Measurements from ENCODE around the gene UBXN2A. TPM values are rescaled to one million over a fixed set of nuclear protein-coding genes. Genes with fewer than 3 reads are reported as not detected.

The UBXN2A gene
- polyA plus RNA-seq, 1 donor = 11.7 TPM

- H3K4me1 ChIP-seq (ENCODE audit: control insufficient read depth, insufficient read depth, low read length) = no peaks in the 10 kb centered on the region
- H3K27me3 ChIP-seq (ENCODE audit: control insufficient read depth, insufficient read depth, low read length) = no peaks in the 10 kb centered on the region
- WGBS (ENCODE audit: insufficient coverage, low lambda C conversion rate) = no CpG with 5 or more reads among the region's 4 CpGs
Observed at GRCh38 chr2:24020244-24020643, 80.0 kb downstream of the UBXN2A start.

GRCh38 chr2:24021122-24021998, 81.1 kb downstream of the UBXN2A start:
- Histone ChIP-seq H3K27me3 (ENCODE audit: control insufficient read depth, insufficient read depth, low read length) (no peaks in the 10 kb centered on the region), H3K9me3 (ENCODE audit: control insufficient read depth, low read depth, low read length) (no peaks in the 10 kb centered on the region), H3K4me1 (ENCODE audit: control insufficient read depth, insufficient read depth, low read length) (no peaks in the 10 kb centered on the region), H3K36me3 (ENCODE audit: control insufficient read depth, insufficient read depth, low read length) (peaks cover 11% of the 10 kb centered on the region), H3K4me3 (ENCODE audit: low read length) (no peak overlapping the region), H3K27ac (ENCODE audit: low read length) (no peak overlapping the region)
- DNase-seq = no peak
- no CpG with 5 or more reads among the region's 19 CpGs for WGBS (ENCODE audit: insufficient coverage, low lambda C conversion rate)

More at GRCh38 chr2:24020244-24020643, 80.0 kb downstream of the UBXN2A start:
- no peaks in the 10 kb centered on the region for H3K9me3 ChIP-seq (ENCODE audit: control insufficient read depth, low read depth, low read length)
- no peak overlapping the region for H3K4me3 ChIP-seq (ENCODE audit: low read length)
- H3K27ac ChIP-seq (ENCODE audit: low read length) = no peak overlapping the region
- DNase-seq = no peak
- H3K36me3 ChIP-seq (ENCODE audit: control insufficient read depth, insufficient read depth, low read length) = peaks cover 6% of the 10 kb centered on the region

GRCh38 chr2:24022324-24022974, 82.2 kb downstream of the UBXN2A start:
- WGBS (ENCODE audit: insufficient coverage, low lambda C conversion rate) = no CpG with 5 or more reads among the region's 14 CpGs
- H3K36me3 ChIP-seq (ENCODE audit: control insufficient read depth, insufficient read depth, low read length) = peaks cover 13% of the 10 kb centered on the region

GRCh38 chr2:24022975-24023575, 82.8 kb downstream of the UBXN2A start:
- no peaks in the 10 kb centered on the region for H3K4me1 ChIP-seq (ENCODE audit: control insufficient read depth, insufficient read depth, low read length)
- no peak overlapping the region for H3K4me3 ChIP-seq (ENCODE audit: low read length)
- no CpG with 5 or more reads among the region's 16 CpGs for WGBS (ENCODE audit: insufficient coverage, low lambda C conversion rate)
- DNase-seq = no peak
- no peaks in the 10 kb centered on the region for H3K9me3 ChIP-seq (ENCODE audit: control insufficient read depth, low read depth, low read length)
- peaks cover 13% of the 10 kb centered on the region for H3K36me3 ChIP-seq (ENCODE audit: control insufficient read depth, insufficient read depth, low read length)
- H3K27me3 ChIP-seq (ENCODE audit: control insufficient read depth, insufficient read depth, low read length) = no peaks in the 10 kb centered on the region
- no peak overlapping the region for H3K27ac ChIP-seq (ENCODE audit: low read length)

More at GRCh38 chr2:24022324-24022974, 82.2 kb downstream of the UBXN2A start:
- DNase-seq = no peak
- H3K27me3 ChIP-seq (ENCODE audit: control insufficient read depth, insufficient read depth, low read length) = no peaks in the 10 kb centered on the region
- no peak overlapping the region for H3K27ac ChIP-seq (ENCODE audit: low read length)
- no peak overlapping the region for H3K4me3 ChIP-seq (ENCODE audit: low read length)
- no peaks in the 10 kb centered on the region for H3K4me1 ChIP-seq (ENCODE audit: control insufficient read depth, insufficient read depth, low read length)
- H3K9me3 ChIP-seq (ENCODE audit: control insufficient read depth, low read depth, low read length) = no peaks in the 10 kb centered on the region

- H3K27me3 ChIP-seq (ENCODE audit: control insufficient read depth, insufficient read depth, low read length) = no peaks in the 10 kb centered on the region
- no peak for DNase-seq
- no peak overlapping the region for H3K27ac ChIP-seq (ENCODE audit: low read length)
- H3K4me1 ChIP-seq (ENCODE audit: control insufficient read depth, insufficient read depth, low read length) = no peaks in the 10 kb centered on the region
- peaks cover 13% of the 10 kb centered on the region for H3K36me3 ChIP-seq (ENCODE audit: control insufficient read depth, insufficient read depth, low read length)
- WGBS (ENCODE audit: insufficient coverage, low lambda C conversion rate) = no CpG with 5 or more reads among the region's 12 CpGs
- no peaks in the 10 kb centered on the region for H3K9me3 ChIP-seq (ENCODE audit: control insufficient read depth, low read depth, low read length)
- H3K4me3 ChIP-seq (ENCODE audit: low read length) = no peak overlapping the region
Observed at GRCh38 chr2:24024018-24024417, 83.8 kb downstream of the UBXN2A start.

GRCh38 chr2:24024996-24025663, 84.9 kb downstream of the UBXN2A start:
- no peak overlapping the region for H3K4me3 ChIP-seq (ENCODE audit: low read length)
- no peaks in the 10 kb centered on the region for H3K27me3 ChIP-seq (ENCODE audit: control insufficient read depth, insufficient read depth, low read length)
- H3K36me3 ChIP-seq (ENCODE audit: control insufficient read depth, insufficient read depth, low read length) = peaks cover 21% of the 10 kb centered on the region
- no CpG with 5 or more reads among the region's 17 CpGs for WGBS (ENCODE audit: insufficient coverage, low lambda C conversion rate)
- DNase-seq = no peak
- H3K27ac ChIP-seq (ENCODE audit: low read length) = no peak overlapping the region
- no peaks in the 10 kb centered on the region for H3K9me3 ChIP-seq (ENCODE audit: control insufficient read depth, low read depth, low read length)
- H3K4me1 ChIP-seq (ENCODE audit: control insufficient read depth, insufficient read depth, low read length) = no peaks in the 10 kb centered on the region

- no peaks in the 10 kb centered on the region for H3K4me1 ChIP-seq (ENCODE audit: control insufficient read depth, insufficient read depth, low read length)
- no peak overlapping the region for H3K27ac ChIP-seq (ENCODE audit: low read length)
- no peaks in the 10 kb centered on the region for H3K9me3 ChIP-seq (ENCODE audit: control insufficient read depth, low read depth, low read length)
- no peak overlapping the region for H3K4me3 ChIP-seq (ENCODE audit: low read length)
- peaks cover 30% of the 10 kb centered on the region for H3K36me3 ChIP-seq (ENCODE audit: control insufficient read depth, insufficient read depth, low read length)
- H3K27me3 ChIP-seq (ENCODE audit: control insufficient read depth, insufficient read depth, low read length) = no peaks in the 10 kb centered on the region
- no peak for DNase-seq
- WGBS (ENCODE audit: insufficient coverage, low lambda C conversion rate) = no CpG with 5 or more reads among the region's 2 CpGs
Observed at GRCh38 chr2:24026233-24026632, 86.0 kb downstream of the UBXN2A start.

GRCh38 chr2:24038786-24039499, 98.7 kb downstream of the UBXN2A start:
- H3K4me3 ChIP-seq (ENCODE audit: low read length) = no peak overlapping the region
- no peaks in the 10 kb centered on the region for H3K27me3 ChIP-seq (ENCODE audit: control insufficient read depth, insufficient read depth, low read length)
- DNase-seq = no peak
- no peaks in the 10 kb centered on the region for H3K9me3 ChIP-seq (ENCODE audit: control insufficient read depth, low read depth, low read length)
- WGBS (ENCODE audit: insufficient coverage, low lambda C conversion rate) = 100% methylated on average over 2 of the region's 9 CpGs
- no peak overlapping the region for H3K27ac ChIP-seq (ENCODE audit: low read length)
- peaks cover 25% of the 10 kb centered on the region for H3K36me3 ChIP-seq (ENCODE audit: control insufficient read depth, insufficient read depth, low read length)
- no peaks in the 10 kb centered on the region for H3K4me1 ChIP-seq (ENCODE audit: control insufficient read depth, insufficient read depth, low read length)

- H3K27ac ChIP-seq (ENCODE audit: low read length) = no peak overlapping the region
- H3K27me3 ChIP-seq (ENCODE audit: control insufficient read depth, insufficient read depth, low read length) = no peaks in the 10 kb centered on the region
- peaks cover 25% of the 10 kb centered on the region for H3K36me3 ChIP-seq (ENCODE audit: control insufficient read depth, insufficient read depth, low read length)
- no peaks in the 10 kb centered on the region for H3K9me3 ChIP-seq (ENCODE audit: control insufficient read depth, low read depth, low read length)
- H3K4me3 ChIP-seq (ENCODE audit: low read length) = no peak overlapping the region
- WGBS (ENCODE audit: insufficient coverage, low lambda C conversion rate) = no CpG with 5 or more reads among the region's 4 CpGs
- no peak for DNase-seq
- no peaks in the 10 kb centered on the region for H3K4me1 ChIP-seq (ENCODE audit: control insufficient read depth, insufficient read depth, low read length)
Observed at GRCh38 chr2:24040511-24040910, 100.2 kb downstream of the UBXN2A start.

Measured in large intestine (tissue), 3 donors.